Anterior cingulate cortex (tissue), 58 donors: ENCODE results near the gene SGO2.
A peak's percentile ranks its signal among the peaks of the same experiment; 100 is the strongest.
"Not testable (repeated sequence)": the region's sequence is repeated elsewhere in the genome, so short reads cannot be mapped to it uniquely, and the experiment has no call there.

Experiments used
- DNase-seq, 58 donors: peaks; one replicate each; lab custom pipeline; 2025; lab: John Stamatoyannopoulos, UW

The SGO2 gene

GRCh38 chr2:200617156-200618053, 91.4 kb downstream of the SGO2 start:
- no peak for DNase-seq

DNA sequence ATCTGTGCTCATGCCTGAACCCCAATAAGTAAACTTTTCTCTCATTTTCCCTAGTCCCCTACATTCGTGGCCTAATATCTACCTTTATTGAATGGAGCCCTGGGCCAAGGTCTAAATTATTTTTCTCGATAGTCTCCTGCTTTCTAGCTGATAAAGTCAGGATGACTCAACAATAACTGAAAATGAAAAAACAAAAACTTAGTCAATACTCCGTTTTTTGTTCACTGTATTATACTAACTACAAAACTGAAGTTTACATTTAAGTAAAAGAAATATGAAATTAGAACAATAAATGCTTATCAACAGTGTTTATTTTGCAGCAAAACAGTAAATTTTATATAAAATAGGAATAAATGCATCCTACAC, 92.0 kb downstream of the SGO2 start:
- no peak for DNase-seq

DNA sequence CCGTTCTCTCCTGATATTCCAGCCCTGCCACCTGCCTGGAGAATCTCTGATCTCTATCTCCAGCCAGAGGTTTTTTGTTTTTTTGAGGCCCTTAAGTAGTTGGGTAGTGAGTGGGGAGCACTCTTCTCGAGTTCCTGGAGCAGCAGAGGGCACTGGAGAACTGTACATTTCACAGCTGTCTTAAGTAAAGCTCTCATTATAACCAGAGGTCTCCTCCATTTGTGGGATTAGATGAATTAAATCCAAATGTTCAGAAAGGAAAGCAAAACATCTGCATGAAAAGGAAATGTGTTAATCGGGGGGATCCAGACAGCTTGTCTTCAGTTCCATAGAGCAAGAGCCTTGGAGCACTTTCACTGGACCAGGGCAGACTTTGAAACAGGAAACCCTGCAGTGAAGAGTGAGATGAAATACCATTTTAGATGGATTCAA, 92.6 kb downstream of the SGO2 start:
- peak in 14 of 58 donors; percentile 0 to 20 (median 4) for DNase-seq

DNA sequence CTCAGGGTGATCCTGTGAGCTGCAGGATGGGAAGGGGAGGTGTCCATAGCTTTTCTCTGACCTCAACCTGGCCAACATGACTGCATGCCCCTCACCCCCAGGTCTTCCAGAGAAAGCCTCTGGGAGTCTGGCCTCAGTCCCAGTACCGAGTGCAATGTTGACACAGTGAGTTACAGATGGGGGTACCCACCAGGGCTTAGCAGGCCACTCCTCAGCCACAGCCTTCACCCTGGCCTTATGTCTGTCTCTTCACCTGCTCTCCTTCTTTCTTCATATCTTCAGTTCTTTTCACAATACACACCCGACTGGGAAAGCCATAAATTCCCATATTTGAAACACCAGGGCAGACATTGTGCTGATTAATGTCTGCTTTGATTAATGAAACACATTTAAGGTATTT, 93.3 kb downstream of the SGO2 start:
- no peak for DNase-seq

DNA sequence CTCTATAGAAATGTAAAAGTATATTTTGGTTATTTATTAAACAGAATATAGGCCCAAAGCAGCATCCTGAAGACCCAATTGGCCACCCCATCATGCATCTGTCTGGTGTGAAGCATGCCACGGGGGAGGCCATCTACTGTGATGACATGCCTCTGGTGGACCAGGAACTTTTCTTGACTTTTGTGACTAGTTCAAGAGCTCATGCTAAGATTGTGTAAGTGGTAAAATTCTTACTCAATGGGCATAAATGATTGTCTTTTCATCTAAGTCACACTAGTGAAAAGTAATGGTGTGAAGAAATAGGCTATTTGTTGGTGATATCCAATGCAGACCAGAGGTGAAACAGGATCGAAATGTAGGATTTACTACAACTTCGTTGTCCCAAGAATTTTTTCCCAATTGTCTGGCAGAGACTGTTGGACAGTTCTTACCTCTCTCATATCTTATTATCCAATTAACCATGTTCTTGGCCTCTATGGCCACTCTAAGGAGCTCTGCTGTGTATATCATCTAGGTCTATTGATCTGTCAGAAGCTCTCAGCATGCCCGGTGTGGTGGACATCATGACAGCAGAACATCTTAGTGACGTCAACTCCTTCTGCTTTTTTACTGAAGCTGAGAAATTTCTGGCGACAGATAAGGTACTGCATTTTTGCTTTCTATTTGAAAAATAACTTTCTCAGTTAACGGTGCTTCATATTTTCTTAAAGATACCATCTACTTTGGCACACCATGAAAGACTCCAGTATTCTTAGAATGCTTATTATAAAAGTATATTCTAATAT, 94.8 kb downstream of the SGO2 start:
- DNase-seq, result no peak

DNA sequence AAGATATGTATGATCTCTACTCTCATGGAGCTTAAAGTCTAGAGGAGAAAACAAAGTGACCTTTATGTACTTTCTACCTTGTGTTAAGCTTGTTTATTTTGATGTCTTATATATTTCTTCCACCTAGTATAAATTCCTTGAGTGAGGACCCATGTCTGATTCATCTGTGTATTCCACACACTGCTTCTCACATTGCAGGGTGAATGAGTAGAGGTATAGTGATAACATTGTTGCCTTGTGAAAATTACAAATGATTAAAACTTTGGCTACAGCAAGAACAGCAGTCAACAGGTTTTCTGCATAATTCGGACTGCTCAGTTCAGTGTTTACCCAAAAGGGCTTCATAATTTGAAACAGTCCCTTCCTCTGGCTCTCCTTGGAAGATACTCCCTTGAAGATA, 96.1 kb downstream of the SGO2 start:
- no peak for DNase-seq

- no peak for DNase-seq
Observed at GRCh38 chr2:200624026-200624425, 98.0 kb downstream of the SGO2 start.

DNA sequence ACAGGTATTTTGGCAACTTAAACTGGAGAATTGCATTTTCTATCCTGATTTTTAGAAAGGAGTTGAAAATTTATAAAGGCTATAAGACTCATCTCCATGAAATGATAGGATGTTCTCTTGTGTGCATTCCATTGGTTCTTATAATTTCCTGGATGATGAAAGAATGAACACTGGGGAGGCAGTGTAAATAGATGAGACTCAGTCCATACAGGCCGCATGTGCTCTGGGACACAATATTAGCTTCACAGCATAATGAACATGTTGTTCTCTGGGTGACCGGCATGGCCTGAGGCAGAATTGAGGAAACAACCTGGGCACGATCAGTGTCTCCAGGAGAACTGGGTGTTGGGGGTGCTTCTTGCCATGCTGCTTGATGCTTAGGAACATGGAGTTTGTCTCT, 98.7 kb downstream of the SGO2 start:
- DNase-seq, result no peak

GRCh38 chr2:200625282-200625681, 99.3 kb downstream of the SGO2 start:
- no peak for DNase-seq

DNA sequence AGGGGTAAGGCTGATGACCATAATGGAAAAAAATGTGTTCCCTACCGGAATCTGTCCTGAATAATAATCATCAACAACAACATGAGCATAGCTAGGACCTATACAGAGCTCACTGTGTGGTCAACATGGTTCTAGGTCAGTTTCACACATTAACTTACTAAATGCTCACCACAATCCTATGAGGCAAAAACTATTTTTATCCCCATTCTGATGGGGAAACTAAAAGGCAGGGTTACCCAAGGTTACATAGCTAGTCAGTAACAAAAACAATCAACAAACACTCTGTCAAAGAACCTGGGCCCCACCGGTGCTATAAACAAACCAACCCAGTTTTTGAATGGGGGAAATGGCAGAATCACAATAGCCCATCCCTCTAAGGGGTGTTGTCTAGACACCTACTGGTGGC, 100.0 kb downstream of the SGO2 start:
- DNase-seq, result no peak

DNA sequence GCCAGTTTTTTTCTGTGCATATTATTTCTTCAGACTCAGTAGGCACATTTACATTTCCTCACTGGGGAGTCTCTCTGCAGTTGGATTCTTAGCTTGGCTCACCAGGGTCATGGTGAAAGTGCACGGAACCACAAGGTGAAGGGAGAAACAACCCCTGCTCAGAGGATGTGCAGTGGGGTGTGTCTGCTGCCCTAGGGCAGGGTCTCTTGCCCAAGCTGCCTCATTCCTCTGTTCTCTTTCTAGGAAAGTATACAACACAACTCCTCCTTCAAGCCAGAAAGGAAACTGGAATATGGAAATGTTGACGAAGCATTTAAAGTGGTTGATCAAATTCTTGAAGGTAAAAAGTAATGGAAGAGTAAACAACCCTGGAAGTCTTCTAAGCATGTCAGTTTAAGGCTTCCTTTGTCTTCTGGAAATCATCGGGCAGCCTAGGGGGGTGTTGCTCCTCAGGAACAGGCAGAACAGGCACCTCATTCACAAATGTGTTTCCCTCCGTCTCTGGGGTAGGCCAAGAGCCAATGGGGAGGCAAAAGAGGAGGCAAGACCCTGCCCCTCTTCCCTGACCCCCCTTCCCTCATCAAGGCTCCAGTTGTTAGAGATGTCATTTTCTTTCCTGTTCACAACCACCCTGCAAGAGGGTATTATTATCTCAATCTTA, 101.2 kb downstream of the SGO2 start:
- DNase-seq, result no peak

DNA sequence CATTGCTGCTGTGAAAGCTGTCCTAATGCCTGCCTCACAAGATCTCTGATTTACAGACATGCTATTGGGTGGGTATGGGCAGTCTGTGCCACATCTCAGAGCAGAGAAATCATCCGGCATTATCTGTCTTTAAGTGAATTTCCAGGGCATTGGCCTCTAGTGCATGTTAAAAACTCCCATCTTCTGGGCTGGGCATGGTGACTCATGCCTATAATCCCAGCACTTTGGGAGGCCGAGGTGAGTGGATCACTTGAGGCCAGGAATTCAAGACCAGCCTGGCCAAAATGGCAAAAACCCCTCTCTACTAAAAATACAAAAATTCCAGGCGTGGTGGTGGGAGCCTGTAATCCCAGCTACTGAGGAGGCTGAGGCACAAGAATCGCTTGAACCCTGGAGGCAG, 102.5 kb downstream of the SGO2 start:
- not testable (repeated sequence) for DNase-seq

DNA sequence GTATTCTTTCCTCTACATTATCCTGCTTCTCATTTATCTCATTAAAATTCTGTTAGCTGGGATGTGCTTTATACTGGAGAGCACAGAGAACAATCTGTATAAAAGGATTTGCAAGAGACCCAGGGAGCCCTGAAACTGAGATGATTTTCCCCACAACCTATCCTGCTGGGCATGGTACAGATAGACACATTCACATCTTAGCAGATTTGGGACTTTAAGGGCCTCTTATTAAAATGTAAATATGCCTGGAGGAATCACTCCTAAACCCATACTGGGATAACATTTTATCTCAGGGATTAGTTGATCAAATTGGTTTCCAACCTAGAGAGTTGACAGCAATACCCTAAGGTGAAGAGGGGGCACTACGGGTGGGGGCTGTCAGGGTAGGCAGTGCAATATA, 105.3 kb downstream of the SGO2 start:
- DNase-seq, result no peak
